Activated CD4-positive, alpha-beta T cell treated with anti-CD3 and anti-CD28 coated beads for 1 hour (primary cell): Measurements from ENCODE around the gene KDM4C.

Experiments used
- DNase-seq: peaks from one replicate; pipeline ENCODE4 v3.0.0-alpha.2; 2020

Gene KDM4C

DNA sequence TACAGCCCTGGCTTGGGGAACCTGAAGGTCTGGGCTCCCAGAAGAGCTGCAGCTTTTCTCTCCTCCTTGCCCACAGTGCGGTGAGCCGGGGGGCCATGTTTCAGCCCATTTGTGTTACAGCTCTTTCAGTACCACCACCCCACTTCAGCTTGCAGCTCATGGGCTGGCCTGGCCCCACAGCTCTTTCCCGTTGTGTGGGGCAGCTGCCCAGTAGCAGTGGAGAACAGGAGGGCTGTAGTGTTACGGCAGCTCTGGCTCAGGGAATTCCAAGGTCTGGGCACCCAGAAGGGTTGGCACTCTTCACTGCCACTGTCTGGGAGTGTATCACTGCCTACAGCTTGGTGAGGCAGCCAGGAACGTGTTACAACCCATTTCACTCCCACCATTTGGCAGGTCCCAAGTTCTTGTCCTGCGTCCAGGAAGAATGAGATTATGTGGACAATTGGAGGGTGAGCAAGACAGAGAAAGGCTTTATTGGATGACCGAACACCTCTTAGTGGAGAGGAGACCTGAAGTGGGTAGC lies 390.5 kb downstream of the KDM4C start:
- no peak for DNase-seq

DNA sequence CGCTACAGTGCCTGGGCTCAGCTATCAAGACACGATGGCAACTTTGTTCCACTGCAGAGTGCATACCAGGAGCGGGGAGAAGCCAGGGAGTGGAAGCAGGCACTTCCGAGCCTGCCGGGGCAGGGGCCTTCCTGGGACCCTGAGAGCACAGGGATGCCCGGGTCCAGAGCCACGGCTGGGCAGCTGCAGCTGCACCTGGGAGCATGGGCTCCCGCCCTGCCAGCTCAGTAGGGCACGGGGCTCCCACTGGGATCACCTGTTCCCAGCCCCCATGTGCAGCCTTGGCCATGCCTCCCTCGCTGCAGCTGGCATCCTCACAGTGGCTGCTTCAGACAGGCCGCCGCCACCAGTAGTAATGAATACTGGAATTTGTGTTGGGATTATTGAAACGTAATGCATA lies 391.5 kb downstream of the KDM4C start:
- DNase-seq = no peak

DNA sequence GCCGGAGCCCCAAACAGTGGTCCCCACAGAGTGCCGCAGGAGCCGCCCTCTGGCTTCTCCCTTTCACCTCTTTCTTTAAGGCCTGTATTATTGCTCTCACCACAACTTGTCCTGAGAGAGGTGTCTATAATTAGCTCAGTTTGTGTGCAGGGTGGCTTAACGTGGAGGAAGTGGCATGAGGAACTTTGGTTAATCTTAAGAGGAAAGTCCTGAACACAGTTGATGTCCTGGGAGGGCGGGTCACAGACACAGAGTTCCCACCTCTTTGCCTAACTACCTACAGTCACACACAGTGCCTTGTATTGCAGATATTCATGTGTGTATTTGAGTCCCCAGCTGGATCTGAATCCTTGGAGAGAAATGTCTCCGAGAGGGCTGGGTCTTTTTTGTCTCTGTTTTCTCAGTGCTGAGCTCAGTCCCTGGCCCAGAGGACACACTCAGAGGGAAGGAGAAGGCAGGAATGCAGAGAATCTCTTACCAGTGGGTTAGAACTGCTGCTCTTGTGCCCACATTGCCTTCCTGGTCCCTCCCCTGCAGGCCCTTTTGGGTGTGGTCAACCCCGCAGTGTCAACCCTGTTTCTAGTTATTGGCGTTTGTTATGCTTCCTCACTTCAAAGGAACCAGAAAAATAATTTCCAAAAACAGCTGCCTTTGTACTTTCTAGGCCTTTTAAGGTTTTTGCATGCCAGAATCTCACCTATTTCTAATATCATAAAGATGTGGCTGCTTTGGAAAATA lies 392.5 kb downstream of the KDM4C start:
- no peak for DNase-seq

DNA sequence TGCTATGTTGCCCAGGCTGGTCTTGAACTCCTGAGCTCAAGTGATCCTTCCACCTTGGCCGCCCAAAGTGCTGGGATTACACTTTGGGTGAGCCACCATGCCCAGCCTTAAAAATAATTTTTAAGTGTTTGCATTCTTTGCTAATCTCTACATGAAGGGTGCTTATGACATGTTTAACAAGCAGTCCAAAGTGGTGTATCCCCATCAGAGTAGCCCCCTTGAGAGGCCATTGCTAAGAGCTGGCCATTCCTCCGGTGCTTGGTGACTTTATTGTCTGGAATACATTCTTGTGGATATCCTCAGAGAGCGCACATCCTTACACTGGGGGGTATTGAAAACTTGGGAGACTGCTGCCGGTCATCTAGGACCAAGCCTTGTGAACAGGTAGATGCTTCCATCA lies 395.4 kb downstream of the KDM4C start:
- no peak for DNase-seq

DNA sequence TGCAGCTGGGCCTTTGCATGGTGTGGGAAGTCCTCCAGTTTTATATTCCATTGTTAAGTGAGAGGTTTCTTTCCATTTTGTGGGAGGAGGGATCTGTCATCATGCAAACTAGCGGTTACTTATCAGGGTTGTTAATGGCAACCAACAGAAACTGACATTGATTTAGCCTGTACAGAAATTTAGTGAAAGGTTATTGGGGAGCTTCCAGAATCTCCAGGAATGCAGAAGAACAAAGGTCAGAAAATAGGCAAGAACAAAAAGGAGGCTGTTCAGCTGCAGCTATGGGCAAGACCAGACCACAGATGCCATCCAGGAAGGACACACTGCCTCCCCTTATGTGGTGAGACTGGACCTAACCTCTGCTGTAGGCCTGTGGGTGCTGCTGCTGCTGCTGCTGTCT lies 395.8 kb downstream of the KDM4C start:
- DNase-seq = no peak

DNA sequence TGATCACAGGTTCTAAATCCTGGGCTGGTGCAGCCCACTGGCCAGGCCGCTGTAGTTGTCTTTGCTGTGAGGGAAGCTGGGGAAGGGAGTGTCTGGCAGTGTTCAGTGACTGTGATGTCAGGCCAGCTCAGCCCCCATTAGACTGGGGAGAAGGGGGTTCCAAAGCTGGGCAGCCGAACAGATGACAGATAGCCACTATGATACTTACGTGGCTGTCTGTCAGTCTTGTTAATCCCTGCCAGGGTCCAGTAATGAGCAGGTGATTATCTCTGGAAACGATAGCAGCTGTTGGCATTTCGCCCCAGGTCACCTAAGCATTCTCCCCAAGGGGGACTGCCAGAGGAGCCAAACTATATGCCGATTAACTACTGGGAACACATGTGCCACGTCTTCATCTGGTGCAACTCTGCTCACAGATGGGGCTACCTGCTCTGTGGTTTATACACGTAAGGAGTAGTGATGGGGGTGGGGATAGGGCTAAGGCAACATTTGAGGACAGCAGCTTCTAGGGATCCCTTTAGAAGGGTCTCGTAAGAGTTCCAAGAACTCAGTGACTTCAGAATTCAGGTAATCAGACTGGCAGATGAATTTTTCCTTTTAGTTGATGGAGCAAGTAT lies 396.3 kb downstream of the KDM4C start:
- DNase-seq = no peak

DNA sequence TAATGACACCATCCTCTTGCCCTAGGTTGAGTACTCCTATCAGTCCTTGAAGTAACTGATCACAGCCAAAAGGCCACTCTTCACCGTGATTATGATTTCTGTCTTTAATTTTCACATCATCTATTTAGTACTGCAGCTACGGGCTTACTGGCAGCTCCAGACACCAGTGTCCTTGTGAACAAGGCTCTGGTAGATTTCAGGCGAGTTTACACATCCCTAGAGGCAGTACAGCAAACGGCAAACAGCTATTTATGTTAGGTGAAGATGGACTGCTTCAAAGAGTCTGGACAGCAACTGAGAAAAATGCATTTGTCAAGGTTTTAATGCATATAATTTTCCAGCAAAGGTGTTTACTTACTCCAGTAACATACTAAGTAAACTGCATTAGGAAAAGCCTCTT lies 396.9 kb downstream of the KDM4C start:
- DNase-seq = no peak

DNA sequence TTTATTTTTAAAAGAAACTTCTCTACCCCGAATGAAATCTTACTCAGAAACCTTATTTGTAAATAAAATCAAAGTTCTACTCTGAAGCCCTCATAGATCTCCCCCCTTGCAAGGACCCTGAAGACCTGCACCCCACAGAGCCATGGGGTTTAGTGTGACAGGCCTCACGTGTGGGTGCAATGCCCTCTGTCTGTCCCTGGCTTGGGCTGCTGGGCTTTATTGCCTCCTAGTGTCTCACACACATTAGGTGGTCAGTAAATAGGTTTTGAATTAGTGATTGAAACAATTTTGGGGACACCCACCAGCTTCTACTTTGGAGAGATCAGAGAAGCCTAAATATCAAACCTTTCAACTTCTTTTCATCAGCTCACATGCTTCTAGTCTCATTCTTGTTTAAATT lies 403.7 kb downstream of the KDM4C start:
- DNase-seq = no peak

DNA sequence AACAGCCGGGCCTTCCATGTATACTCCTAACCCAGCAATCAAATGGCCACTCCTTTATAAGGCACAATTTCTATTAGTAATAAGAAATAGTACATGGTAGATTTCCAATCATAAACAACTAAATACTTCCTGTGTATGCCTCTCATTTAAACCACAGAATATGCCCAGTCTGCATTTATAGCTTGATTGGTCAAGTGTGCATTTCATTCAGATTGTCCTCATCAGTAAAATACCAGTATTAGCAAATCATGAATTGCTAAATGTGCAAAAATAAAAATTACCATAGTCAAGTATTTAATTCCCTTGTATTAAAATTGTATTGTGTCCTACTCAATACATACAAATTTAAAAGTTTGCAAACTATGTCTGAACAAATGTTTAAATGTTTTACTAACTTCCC lies 406.2 kb downstream of the KDM4C start:
- DNase-seq = no peak

DNA sequence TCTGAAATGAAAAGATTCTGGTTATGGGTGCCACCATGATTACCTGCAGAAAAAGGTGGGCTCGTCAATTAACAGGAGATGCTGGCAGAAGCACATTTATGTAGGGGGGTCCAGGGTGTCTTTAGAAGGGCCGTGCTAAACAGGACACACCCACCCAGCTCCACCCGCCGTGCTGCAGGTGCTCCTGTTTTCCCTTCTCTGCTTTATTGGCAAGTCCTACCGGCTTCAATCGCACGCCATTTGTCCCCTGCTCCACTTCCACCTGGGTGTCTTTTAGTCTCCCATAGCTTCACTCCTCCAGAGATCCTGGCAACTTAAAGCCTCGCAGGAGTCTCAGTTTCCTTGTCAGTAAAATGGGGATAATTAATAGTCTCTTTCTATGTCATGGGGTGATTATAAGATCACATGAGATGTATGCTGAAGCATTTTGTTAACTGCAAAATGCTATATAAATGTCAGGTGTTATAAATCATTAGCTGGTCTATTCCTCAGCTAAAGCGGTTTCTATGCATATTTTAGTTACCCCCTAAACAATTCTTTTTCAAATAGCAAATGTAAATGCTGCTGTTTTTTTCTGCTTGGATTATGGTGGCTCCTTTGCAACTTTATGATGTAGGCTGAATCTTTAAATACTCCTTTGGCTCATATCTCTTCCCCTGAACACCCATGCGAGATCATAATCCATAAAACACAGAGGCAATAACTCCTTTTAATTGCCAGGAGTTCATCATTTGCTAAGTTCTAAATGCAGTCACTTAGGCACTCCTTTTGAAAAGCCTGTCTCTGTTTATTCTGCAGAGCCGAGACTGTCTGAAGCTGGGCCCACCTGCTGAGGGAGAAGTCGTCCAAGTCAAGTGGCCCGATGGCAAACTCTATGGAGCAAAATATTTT lies 406.9 kb downstream of the KDM4C start:
- no peak for DNase-seq

DNA sequence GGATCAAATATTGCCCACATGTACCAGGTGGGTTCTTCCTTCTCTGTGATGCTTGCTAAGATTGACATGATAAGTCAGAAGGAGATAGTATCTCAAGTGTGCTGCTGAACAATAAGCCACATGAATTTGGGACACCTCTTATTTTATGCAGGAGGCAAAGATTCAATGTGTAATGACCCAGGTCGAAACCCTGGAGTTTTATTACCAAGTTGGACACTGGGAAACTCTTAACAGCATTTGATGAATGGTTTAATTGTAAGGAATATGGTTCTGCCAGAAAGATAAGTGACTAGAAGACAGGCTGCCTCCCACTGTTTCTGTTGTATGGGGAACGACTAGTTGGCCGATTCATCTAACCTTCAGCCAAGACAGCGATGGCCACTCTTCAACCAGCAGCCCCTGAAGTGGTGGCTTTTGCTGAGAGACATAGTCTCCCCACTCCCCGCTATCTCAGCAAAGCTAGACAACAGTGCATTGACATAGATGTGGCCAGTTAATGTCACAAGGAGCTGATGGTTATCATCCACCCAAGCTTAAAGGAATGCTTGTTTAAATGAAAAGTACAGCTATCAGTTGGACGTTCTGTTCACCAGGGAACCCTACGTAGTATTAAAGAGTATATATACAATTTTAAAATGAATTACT lies 407.7 kb downstream of the KDM4C start:
- DNase-seq = no peak

DNA sequence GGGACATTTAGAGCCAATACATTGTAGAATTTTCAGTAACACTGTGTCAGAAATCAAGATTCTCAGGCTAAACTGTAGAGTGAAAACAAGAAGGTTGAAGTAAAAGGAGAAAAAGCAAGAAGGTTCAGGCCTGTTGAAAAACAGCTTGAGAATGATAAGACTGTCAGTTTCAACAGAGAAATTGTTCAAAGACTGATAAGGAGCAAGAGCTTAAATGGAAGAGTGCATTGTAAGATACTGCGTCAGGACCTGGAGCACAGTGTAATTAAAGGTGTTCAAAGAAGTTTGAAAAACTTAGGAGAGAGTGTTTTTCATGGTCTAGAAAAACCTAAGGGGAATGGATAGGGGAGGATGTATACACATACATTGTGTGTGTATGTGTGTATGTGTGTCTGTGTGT lies 408.3 kb downstream of the KDM4C start:
- DNase-seq = no peak

DNA sequence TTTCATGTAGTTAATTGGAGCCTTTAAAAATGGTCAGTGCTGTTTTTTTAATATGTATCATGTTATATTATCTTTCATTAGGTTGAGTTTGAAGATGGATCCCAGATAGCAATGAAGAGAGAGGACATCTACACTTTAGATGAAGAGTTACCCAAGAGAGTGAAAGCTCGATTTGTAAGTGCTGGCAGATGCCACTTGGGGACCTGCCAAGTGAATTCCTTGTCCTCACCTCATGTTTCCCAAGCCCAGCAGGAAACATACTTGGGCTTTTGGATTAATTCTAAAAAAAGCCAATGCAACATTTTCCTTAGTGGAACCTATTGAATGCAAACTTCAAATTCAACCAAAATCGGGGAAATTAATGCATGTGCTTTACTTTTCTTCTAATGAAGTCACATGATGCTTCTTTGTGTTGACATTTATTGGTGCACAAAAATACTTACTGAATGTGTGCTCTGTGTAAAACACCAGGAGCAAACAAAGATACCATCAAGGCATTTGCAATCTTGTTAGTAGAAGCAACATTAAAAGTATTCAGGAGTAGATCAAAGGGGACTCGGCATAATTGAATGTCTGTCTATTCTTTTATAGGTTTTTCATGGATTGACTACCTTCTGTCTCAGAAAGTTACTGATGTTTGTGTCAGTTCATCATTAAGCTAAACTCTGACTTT lies 412.1 kb downstream of the KDM4C start:
- DNase-seq = no peak

DNA sequence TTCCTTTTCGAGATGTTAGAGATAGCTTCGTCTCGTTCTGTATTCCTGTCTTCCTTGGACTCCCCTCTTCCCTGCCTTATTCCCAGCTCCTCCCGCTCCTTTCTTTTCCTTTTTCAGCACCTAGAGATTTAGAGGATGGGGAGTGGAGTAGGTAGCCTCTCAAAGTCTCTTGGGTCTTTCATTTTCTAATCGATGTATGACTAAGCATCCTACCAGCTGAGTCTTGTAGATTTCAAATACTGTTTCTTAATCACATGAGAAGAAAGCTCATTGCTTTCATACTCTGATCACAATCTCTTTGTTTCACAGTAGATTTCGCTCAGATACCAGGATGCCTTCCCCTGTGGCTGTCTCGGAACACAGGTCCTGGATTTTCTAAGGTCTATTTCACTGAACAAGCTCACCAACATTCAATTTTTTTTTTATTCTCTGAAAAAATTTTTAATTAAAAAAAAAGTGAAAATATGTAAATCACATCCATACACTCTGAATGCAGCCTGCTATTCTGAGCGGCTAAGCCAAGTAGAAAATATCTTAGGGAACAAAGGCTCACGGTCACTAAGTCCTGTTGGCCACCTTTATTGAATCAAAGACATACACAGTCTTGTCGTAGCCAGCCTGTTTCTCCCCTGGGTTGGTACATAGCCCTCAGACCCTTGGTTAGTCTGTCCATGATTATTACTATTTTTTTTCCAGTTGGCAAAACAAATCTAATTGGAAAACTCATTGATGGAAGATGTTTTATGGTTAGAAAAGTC lies 413.8 kb downstream of the KDM4C start:
- DNase-seq = no peak

DNA sequence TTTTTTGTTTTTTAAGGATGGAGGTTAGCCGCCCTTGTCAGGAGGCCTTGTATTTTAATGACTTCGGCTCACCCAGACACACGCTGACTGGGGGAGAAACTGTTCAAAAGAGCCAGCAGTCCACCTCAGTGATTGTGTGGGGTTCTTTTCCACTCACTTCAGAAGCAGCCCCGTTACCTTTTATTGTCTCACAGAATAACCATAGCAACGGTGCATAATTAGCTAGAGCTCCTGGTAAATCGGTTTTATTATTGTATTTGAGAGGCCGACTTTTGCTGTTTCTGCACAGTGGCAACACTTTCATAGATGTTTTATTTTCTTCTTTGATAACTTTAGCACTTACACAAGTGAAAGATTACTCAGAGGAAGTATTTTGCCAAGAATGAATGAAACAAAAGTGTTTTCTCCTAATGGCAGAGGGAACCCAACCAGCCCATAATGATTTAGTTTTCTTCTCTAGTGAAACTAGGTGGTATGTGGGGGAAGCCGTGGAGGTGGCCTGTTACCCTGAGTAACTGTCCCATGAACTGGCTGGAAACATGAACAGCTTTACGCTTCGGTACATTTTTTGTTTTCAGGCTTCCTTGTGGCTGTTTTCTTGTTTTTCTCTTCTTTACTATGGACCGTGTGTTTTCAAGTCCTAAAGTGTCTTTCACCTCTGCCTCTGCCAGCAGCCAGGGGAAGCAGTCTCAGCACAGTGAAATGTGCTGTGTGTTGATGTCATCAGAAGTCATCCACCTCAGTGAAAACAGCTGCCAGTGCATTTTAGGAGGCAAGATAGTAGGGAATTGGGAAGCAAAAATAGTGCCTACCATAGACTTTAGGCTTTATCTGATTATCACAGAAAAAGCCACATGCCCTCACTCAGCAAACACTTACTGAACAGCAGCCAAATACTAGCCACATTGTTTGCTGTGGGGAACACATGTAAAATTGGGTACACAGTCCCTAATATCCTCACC lies 414.7 kb downstream of the KDM4C start:
- DNase-seq = no peak

DNA sequence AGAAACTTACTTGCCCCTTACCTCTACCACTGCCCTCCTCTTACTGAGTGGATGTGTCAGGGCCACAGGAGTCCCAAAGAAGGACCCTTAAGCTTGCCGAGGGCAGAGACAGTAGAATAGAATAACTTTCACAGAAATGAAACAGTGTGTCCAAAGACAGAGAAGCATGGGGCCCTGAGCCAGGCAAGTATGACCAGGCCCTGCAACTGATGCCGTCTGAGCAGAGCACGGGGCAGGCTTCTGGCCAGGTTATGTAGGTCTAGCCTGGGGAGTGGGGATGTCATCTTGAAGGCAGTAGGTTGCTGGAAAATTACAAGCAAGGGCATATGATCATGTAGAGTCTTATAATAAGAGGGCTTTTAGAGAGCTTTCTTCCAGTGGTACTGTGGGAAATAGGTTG lies 415.4 kb downstream of the KDM4C start:
- no peak for DNase-seq

DNA sequence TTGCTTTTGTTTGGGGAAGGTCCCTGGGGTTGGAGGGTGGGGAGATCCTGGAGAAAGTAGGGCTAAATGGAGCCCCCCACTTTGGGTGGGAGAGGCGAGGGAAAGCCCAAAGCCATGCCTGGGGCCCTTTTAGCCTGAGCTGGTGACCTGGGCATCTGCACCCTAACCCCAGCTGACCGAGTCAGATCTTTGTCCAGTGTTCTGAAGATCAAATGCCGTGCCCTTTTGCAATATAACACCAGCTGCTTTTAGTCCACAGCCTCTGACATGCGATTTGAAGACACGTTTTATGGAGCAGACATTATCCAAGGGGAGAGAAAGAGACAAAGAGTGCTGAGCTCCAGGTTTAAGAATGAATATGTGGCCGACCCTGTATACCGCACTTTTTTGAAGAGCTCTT lies 416.5 kb downstream of the KDM4C start:
- no peak for DNase-seq

DNA sequence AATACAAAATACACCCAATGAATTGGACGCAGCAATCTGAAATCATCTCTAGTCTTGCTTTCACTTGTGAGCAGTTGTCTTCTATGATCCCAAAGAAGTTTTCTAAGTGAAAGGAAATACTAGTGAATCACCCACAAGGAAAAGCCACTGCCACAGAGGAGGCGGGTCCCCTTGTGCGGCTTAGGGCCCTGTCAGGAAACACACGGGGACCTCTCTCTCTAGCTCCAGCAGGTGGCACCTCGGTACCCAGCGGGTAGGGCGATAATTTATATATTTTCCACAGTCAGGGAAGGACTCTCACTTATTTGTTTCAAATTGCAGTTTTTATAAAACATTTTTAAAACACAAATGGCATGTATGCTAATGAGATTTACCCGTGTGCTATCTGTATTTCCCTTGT lies 417.1 kb downstream of the KDM4C start:
- no peak for DNase-seq

DNA sequence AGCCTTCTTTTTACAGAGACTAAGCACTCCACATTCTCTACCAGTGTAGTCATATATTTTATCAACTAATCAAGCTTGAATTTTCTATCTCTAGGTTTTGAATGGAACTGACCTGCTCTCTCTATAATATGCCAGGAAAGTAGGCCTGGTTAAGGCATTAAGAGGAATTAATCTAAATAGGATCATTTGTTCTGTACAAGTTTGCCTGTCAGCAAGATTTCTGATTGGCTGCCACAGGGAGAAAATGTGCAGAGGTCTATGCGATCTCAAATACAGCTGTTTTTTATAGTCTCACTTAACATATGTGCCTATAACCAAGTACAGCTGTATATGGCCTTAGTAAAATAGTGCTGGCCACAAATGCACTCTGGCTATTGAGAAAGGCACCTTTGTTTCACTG lies 418.8 kb downstream of the KDM4C start:
- no peak for DNase-seq

DNA sequence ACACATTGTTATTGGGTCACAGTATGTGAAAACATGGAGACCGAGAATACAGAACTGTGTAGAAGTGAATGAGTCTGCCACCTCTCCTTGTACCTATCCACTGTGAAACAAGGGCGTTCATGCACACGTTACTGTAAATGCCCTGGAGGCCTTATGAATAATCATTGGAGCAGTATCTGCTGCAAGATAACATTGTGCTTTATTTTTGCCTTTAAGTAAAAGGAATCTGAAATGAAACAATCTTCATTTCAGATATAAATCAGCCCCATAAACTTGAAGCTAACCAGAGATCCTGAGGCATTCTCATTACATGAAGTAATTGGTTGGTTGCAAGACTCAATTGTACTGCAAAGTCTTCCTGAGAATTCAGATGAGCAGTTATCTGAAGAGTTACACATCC lies 419.6 kb downstream of the KDM4C start:
- DNase-seq = no peak

DNA sequence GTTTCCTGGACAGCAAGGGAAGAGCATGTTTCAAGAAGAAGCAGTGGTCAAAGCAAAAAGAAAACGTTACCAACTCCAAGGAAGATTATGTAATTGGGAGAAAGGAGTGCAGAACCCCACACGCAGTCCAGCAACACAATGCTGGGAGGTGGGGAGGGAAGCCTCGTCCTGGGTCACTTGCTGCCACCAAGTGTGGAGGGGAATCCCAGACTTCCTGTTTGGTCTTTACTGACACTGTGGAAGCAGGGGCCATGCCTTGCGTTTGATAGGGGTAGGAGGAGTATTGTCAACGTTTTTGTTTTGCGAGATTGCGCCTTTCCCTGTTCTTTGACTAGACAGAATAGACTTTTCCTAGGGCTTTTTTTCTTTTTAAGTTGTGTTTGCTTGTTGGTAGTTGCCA lies 421.0 kb downstream of the KDM4C start:
- no peak for DNase-seq
